Adrenal gland (tissue), 5 donors: ENCODE measurements around the gene MMP19.

Experiments used
- CTCF ChIP-seq, 6 experiments: fragments of 450-650 bp in 4 of 6; fragments of 200-600 bp in 2 of 6; sonication (generic) in 1 of 6; IDR thresholded peaks; 1 replicate in 5 of 6; 2 replicates in 1 of 6; pipeline versions ENCODE4 v1.5.1 to v1.8.0; 2016 to 2021; ENCODE audit warnings: antibody characterized with exemption in 6 of 6, mild to moderate bottlenecking in 2 of 6, moderate library complexity in 1 of 6
- POLR2A ChIP-seq, 2 donors: fragments of 450-650 bp; IDR thresholded peaks; one replicate each; pipeline ENCODE4 v1.6.1; 2017; ENCODE audit warnings: antibody characterized with exemption in 2 of 2, mild to moderate bottlenecking in 2 of 2, moderate library complexity in 1 of 2
- donor health status: DM: no; HTN: no; CAD: no.

- TF ChIP-seq CTCF (IDR thresholded peaks at IDR 0.05) (no peak), POLR2A (IDR thresholded peaks at IDR 0.05) (no peak)
These were observed 31.7 kb upstream of the MMP19 start for GRCh38 chr12:55874443-55874842.
